ENCODE results near the gene CASTOR1.

CASTOR1 gene

GRCh38 chr22:30294830-30295229 is 5.5 kb upstream of the CASTOR1 start:
- TF ChIP-seq, protein P1, sequence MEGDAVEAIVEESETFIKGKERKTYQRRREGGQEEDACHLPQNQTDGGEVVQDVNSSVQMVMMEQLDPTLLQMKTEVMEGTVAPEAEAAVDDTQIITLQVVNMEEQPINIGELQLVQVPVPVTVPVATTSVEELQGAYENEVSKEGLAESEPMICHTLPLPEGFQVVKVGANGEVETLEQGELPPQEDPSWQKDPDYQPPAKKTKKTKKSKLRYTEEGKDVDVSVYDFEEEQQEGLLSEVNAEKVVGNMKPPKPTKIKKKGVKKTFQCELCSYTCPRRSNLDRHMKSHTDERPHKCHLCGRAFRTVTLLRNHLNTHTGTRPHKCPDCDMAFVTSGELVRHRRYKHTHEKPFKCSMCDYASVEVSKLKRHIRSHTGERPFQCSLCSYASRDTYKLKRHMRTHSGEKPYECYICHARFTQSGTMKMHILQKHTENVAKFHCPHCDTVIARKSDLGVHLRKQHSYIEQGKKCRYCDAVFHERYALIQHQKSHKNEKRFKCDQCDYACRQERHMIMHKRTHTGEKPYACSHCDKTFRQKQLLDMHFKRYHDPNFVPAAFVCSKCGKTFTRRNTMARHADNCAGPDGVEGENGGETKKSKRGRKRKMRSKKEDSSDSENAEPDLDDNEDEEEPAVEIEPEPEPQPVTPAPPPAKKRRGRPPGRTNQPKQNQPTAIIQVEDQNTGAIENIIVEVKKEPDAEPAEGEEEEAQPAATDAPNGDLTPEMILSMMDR (IDR thresholded peaks at IDR 0.05; ENCODE audit: borderline replicate concordance, control extremely low read depth, extremely low read depth, insufficient read depth, missing control alignments) = no peak
- DNase-seq (ENCODE audit: low spot score) = no peak
- in situ Hi-C loops (cut with MboI; ENCODE audit: low sequenced_read_pairs, unreplicated experiment) = no loop called here

GRCh38 chr22:30294066-30294465 is 4.8 kb upstream of the CASTOR1 start:
- DNase-seq (ENCODE audit: low spot score) = no peak
- in situ Hi-C loops (cut with MboI; ENCODE audit: low sequenced_read_pairs, unreplicated experiment) = no loop called here
- TF ChIP-seq, protein P1 (IDR thresholded peaks at IDR 0.05; ENCODE audit: borderline replicate concordance, control extremely low read depth, extremely low read depth, insufficient read depth, missing control alignments) = no peak

DNA sequence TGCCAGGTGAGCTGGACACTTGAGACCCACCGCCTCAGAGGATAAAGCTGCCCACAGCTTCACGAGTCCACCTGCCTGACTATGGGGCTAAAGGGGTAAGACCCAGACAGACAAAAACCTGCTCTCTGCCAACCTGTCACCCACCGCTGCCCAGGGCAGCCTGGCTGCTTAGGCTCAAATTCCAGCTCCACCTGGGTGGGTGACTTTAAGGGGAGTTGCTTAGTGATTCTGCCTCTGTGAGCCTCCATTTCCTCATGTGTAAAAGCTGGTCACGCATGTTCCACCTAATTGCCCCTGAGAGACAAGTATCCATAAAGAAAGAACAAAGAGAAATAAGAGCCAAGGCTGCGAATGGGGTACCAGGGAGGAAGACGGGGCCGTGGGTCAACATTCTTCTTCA is 3.7 kb upstream of the CASTOR1 start:
- no peak for DNase-seq (ENCODE audit: low spot score)

DNA sequence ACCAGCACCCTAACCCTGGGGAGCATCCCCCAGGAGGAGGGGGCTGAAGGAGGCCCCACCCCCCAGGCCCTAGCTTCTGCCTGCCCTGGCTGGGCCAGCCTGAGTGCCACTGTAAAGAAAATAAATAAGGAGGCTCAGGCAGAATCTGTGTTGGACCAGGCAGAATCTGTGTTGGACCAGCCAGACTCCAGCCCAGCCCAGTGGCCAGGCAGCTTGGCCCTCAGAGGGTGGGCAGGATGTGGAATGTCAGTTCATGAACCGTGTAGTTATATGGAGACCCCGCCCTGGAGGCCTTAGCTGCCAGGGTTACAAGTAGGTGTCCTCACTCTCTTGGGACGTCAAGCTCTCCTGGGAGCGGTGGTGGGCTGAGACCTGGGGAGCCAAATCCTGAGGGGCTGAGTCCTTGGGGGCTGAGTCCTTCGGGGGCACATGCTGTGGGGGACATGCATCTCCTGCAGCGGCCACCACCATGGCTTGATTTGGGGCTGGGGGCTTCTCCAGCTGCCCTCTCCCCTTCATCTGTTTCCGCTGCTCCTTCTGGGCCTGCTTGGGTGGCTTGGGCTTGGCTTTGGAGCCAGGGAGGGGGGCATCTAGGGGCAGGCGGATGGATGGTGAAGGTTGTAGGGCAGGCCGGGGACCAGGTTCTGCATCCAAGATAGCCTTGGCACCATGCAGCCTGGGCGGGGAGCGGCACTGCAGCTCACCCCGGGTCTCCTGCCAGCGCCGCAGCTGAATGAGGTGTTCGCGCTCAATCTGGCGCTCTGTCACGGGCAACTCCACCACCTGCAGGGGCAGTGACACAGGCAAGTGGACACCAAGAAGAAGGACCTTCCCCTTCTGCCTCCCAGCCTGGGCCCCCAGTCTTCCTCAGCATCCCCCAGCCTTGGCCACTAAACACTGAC is 3.0 kb upstream of the CASTOR1 start:
- TF ChIP-seq, protein P1 (IDR thresholded peaks at IDR 0.05; ENCODE audit: borderline replicate concordance, control extremely low read depth, extremely low read depth, insufficient read depth, missing control alignments) = no peak
- DNase-seq (ENCODE audit: low spot score) = no peak
- in situ Hi-C loops (cut with MboI; ENCODE audit: low sequenced_read_pairs, unreplicated experiment) = no loop called here

More for the DNA sequence above, 3.7 kb upstream of the CASTOR1 start:
- in situ Hi-C loops (cut with MboI; ENCODE audit: low sequenced_read_pairs, unreplicated experiment) = no loop called here
- TF ChIP-seq, protein P1 (IDR thresholded peaks at IDR 0.05; ENCODE audit: borderline replicate concordance, control extremely low read depth, extremely low read depth, insufficient read depth, missing control alignments) = no peak

DNA sequence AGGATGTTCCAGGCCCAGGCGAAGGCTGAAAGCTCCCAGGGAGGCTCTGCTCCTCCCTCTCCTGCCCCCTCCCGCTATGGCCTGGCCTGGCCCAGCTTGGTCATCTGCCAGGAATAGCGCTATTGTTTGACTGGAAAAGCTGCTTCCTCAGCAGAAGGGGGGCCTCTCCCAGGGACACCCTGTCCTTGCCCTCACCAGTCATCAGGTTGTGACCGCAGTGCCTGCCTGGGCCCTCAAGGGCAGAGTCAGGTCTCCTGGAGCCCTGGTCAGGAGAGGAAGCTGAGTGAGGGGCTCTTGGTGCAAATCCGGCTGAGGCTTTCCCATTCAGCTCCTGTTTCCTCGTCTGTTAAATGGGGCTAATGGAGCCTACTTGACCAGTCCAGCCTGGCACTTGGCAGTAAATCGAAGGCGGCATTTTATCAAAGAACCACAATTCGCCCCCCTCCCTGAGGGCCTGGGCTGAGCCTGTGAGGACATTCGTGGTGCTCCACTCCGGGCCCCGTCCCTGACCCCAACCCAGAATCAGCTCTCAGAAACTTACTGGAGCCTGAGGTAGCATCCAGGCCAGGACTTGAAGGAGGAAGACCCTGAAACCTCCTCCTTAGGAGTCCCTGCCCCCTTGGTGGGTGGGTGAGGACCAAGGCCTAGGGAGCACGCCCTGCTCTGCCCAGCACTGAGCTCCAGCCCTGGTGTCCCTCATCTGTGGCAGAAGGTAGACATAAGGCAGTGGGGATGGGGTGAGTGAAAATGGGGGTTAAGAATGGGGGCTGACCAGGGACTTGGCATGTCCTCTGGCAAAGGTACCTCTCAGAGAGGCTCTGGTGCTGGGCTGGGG is 2.0 kb upstream of the CASTOR1 start:
- no peak for DNase-seq (ENCODE audit: low spot score)

More for the DNA sequence above, 2.0 kb upstream of the CASTOR1 start:
- in situ Hi-C loops (cut with MboI; ENCODE audit: low sequenced_read_pairs, unreplicated experiment) = no loop called here
- TF ChIP-seq, protein P1 (IDR thresholded peaks at IDR 0.05; ENCODE audit: borderline replicate concordance, control extremely low read depth, extremely low read depth, insufficient read depth, missing control alignments) = no peak

Measured in GM13976 (cell line).